ENCODE measurements around the gene CHST9. TPM values are rescaled to one million over a fixed set of nuclear protein-coding genes. Genes with fewer than 3 reads are reported as not detected.

Gene CHST9
- total and polyA plus RNA-seq, 2 experiments from 2014 or later: 9.8 to 32.7 TPM

- H3K4me1 ChIP-seq (ENCODE audit: insufficient read depth): no peaks in the 10 kb centered on the region
- H3K79me2 ChIP-seq: no peaks in the 10 kb centered on the region
- H3K9me2 ChIP-seq (replicated peaks; ENCODE audit: insufficient read depth): no peaks in the 10 kb centered on the region
- TF ChIP-seq CTCF (IDR thresholded peaks at IDR 0.05; ENCODE audit: poor library complexity) (no peak), EZH2phosphoT487 (IDR thresholded peaks at IDR 0.05; ENCODE audit: low read depth, severe bottlenecking, unreplicated experiment) (no peak), EZH2 (IDR thresholded peaks at IDR 0.05; ENCODE audit: borderline replicate concordance) (no peak)
- H3K4me3 ChIP-seq: no peak overlapping the region
- H3K27me3 ChIP-seq: no peaks in the 10 kb centered on the region
- H3K36me3 ChIP-seq (replicated peaks; ENCODE audit: insufficient read depth, low read depth): no peaks in the 10 kb centered on the region
- no peak for DNase-seq (ENCODE audit: low spot score)
- H4K20me1 ChIP-seq (ENCODE audit: insufficient read depth, poor library complexity, severe bottlenecking): no peaks in the 10 kb centered on the region
- H2AFZ ChIP-seq: no peak overlapping the region
- WGBS (ENCODE audit: low lambda C conversion rate, missing lambda C conversion rate): 8% methylated on average over 1 of the region's 1 CpG
- H3K4me2 ChIP-seq: no peak overlapping the region
- H3K27ac ChIP-seq: no peak overlapping the region
- no peaks in the 10 kb centered on the region for H3K9me3 ChIP-seq (ENCODE audit: low read depth)
Observed at GRCh38 chr18:27175914-27176313, 9.2 kb downstream of the CHST9 start.

DNA sequence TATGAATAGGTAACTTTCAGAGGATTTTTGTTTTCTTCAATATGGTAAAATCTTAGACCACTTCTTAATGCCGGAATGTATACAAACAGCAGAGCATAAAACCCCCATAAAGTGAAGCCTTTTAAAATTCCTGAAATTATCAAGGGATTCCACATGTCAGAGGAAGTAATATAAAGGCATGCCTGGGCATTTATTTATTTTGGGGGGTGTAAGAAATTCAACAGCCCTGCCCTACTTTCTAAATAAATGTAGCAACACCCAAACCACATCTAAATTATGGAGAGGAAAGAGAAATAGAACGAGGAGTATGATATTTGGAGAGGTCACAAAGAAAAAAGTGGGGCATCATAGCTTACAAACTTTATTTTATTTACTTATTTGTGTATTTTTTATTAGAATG lies 9.9 kb downstream of the CHST9 start:
- WGBS (ENCODE audit: low lambda C conversion rate, missing lambda C conversion rate): 39% methylated on average over 2 of the region's 2 CpGs

DNA sequence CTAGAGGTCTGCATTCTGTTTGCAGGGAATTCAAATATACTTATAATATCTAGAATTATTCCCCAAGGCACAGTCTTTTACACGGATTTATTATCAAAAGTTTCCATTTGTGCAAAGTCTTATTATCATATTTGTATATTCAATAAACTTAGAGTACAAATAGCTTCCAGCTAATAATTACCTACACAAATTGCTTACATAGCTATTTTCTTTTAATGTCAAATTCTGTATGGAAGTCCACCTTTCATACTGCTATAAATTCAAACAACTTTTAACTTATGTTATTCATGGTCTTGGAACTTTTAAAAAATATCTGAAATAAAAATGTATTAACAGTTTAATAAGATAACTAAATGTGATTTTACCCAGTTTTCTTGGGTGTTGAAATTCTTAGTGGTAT lies 13.1 kb downstream of the CHST9 start:
- H3K9me2 ChIP-seq (replicated peaks; ENCODE audit: insufficient read depth): no peaks in the 10 kb centered on the region
- DNase-seq (ENCODE audit: low spot score): no peak
- no peaks in the 10 kb centered on the region for H3K79me2 ChIP-seq
- no peaks in the 10 kb centered on the region for H3K27me3 ChIP-seq
- 62% methylated on average over 1 of the region's 1 CpG for WGBS (ENCODE audit: low lambda C conversion rate, missing lambda C conversion rate)
- H3K9me3 ChIP-seq (ENCODE audit: low read depth): no peaks in the 10 kb centered on the region
- no peaks in the 10 kb centered on the region for H3K36me3 ChIP-seq (replicated peaks; ENCODE audit: insufficient read depth, low read depth)
- no peak for TF ChIP-seq EZH2phosphoT487 (IDR thresholded peaks at IDR 0.05; ENCODE audit: low read depth, severe bottlenecking, unreplicated experiment)
- no peak overlapping the region for H3K4me2 ChIP-seq
- H3K4me1 ChIP-seq (ENCODE audit: insufficient read depth): no peaks in the 10 kb centered on the region
- no peak overlapping the region for H2AFZ ChIP-seq
- no peaks in the 10 kb centered on the region for H4K20me1 ChIP-seq (ENCODE audit: insufficient read depth, poor library complexity, severe bottlenecking)
- H3K4me3 ChIP-seq: no peak overlapping the region
- H3K27ac ChIP-seq: no peak overlapping the region

More for the DNA sequence above, 9.9 kb downstream of the CHST9 start:
- Histone ChIP-seq H3K4me2 (no peak overlapping the region), H3K4me1 (ENCODE audit: insufficient read depth) (no peaks in the 10 kb centered on the region), H4K20me1 (ENCODE audit: insufficient read depth, poor library complexity, severe bottlenecking) (no peaks in the 10 kb centered on the region), H3K9me2 (replicated peaks; ENCODE audit: insufficient read depth) (no peaks in the 10 kb centered on the region), H3K27me3 (no peaks in the 10 kb centered on the region), H2AFZ (no peak overlapping the region), H3K4me3 (no peak overlapping the region), H3K9me3 (ENCODE audit: low read depth) (no peaks in the 10 kb centered on the region), H3K79me2 (no peaks in the 10 kb centered on the region), H3K36me3 (replicated peaks; ENCODE audit: insufficient read depth, low read depth) (no peaks in the 10 kb centered on the region), H3K27ac (no peak overlapping the region)
- TF ChIP-seq CTCF (IDR thresholded peaks at IDR 0.05; ENCODE audit: poor library complexity) (no peak), EZH2 (IDR thresholded peaks at IDR 0.05; ENCODE audit: borderline replicate concordance) (no peak), EZH2phosphoT487 (IDR thresholded peaks at IDR 0.05; ENCODE audit: low read depth, severe bottlenecking, unreplicated experiment) (no peak)
- no peak for DNase-seq (ENCODE audit: low spot score)

GRCh38 chr18:27165412-27165811 lies 19.7 kb downstream of the CHST9 start:
- H3K27me3 ChIP-seq: no peaks in the 10 kb centered on the region
- no peak overlapping the region for H2AFZ ChIP-seq
- no peaks in the 10 kb centered on the region for H3K9me3 ChIP-seq (ENCODE audit: low read depth)
- H3K4me3 ChIP-seq: no peak overlapping the region
- H3K79me2 ChIP-seq: no peaks in the 10 kb centered on the region
- H3K36me3 ChIP-seq (replicated peaks; ENCODE audit: insufficient read depth, low read depth): no peaks in the 10 kb centered on the region
- no peaks in the 10 kb centered on the region for H3K4me1 ChIP-seq (ENCODE audit: insufficient read depth)
- TF ChIP-seq CTCF (IDR thresholded peaks at IDR 0.05; ENCODE audit: poor library complexity) (no peak), EZH2phosphoT487 (IDR thresholded peaks at IDR 0.05; ENCODE audit: low read depth, severe bottlenecking, unreplicated experiment) (no peak), EZH2 (IDR thresholded peaks at IDR 0.05; ENCODE audit: borderline replicate concordance) (no peak)
- no peaks in the 10 kb centered on the region for H4K20me1 ChIP-seq (ENCODE audit: insufficient read depth, poor library complexity, severe bottlenecking)
- H3K9me2 ChIP-seq (replicated peaks; ENCODE audit: insufficient read depth): no peaks in the 10 kb centered on the region
- H3K27ac ChIP-seq: no peak overlapping the region
- no peak overlapping the region for H3K4me2 ChIP-seq
- no peak for DNase-seq (ENCODE audit: low spot score)
- WGBS (ENCODE audit: low lambda C conversion rate, missing lambda C conversion rate): 100% methylated on average over 1 of the region's 1 CpG

All from hepatocyte (in vitro differentiated cells).